Measurements from ENCODE around the gene RASA3. TPM values are rescaled to one million over a fixed set of nuclear protein-coding genes. Genes with fewer than 3 reads are reported as not detected.

RASA3 gene
- total RNA-seq, 1 experiment from 2014 or later = 18.6 TPM

- DNase-seq (ENCODE audit: low read depth, low spot score) (no peak), ATAC-seq (no peak)
- Histone ChIP-seq H3K79me2 (ENCODE audit: insufficient read depth, low read length) (no peaks in the 10 kb centered on the region), H3K27ac (ENCODE audit: low read depth, low read length) (no peak overlapping the region), H2AFZ (ENCODE audit: low read depth, low read length, poor library complexity, severe bottlenecking) (no peak overlapping the region), H3K9ac (ENCODE audit: low read length) (no peak overlapping the region), H3K4me2 (ENCODE audit: low read length) (no peak overlapping the region), H3K4me3 (replicated peaks in 1 of 2; ENCODE audit: low read depth in 1 of 2, low read length in 2 of 2) (no peak overlapping the region), H3K9me3 (ENCODE audit: control insufficient read depth in 1 of 2, insufficient read depth in 1 of 2, low read depth in 1 of 2, low read length in 2 of 2) (peaks cover 13 to 22% of the 10 kb centered on the region in 2 experiments; a peak in 3 of 4 replicates), H3K27me3 (ENCODE audit: insufficient read depth, low read length) (no peaks in the 10 kb centered on the region), H4K20me1 (ENCODE audit: insufficient read depth) (no peaks in the 10 kb centered on the region), H3K36me3 (ENCODE audit: control insufficient read depth in 1 of 2, insufficient read depth in 2 of 2, low read length in 2 of 2) (no peaks in the 10 kb centered on the region), H3K4me1 (ENCODE audit: control insufficient read depth in 1 of 2, insufficient read depth in 2 of 2, low read length in 2 of 2) (no peaks in the 10 kb centered on the region), H3K9me2 (ENCODE audit: insufficient read depth) (no peaks in the 10 kb centered on the region)
- BruUV-seq (replicated peaks) = no TSS peak
- intact Hi-C loops (cut with micrococcal nuclease) = no loop called here
- POLR2A ChIA-PET = no interaction called here
- RAD21 ChIA-PET (ENCODE audit: low non-redundant PET in 1 of 2, low total read pairs in 2 of 2, uncharacterized antibody in 2 of 2, unreplicated experiment in 2 of 2) = no interaction called here
- TF ChIP-seq EGR1 (IDR thresholded peaks at IDR 0.05; ENCODE audit: low read depth) = no peak
- no peak for TF ChIP-seq SRF (IDR thresholded peaks at IDR 0.05; ENCODE audit: low read depth)
- no peak for TF ChIP-seq ZFX (IDR thresholded peaks at IDR 0.05)
- no peak for TF ChIP-seq EZH2 (IDR thresholded peaks at IDR 0.05)
- TF ChIP-seq SIN3A (IDR thresholded peaks at IDR 0.05; ENCODE audit: low read depth) = no peak
- TF ChIP-seq POLR2AphosphoS5 (IDR thresholded peaks at IDR 0.05; ENCODE audit: low read depth, low read length) = no peak
- no peak for TF ChIP-seq CEBPB (IDR thresholded peaks at IDR 0.05; ENCODE audit: low read depth)
- no peak for TF ChIP-seq ZNF274 (IDR thresholded peaks at IDR 0.05; ENCODE audit: low read depth, low read length)
- no peak for TF ChIP-seq REST (IDR thresholded peaks at IDR 0.05; ENCODE audit: low read depth)
- no peak for TF ChIP-seq SP1 (IDR thresholded peaks at IDR 0.05; ENCODE audit: low read depth)
- no peak for TF ChIP-seq JUND (IDR thresholded peaks at IDR 0.05)
- TF ChIP-seq EZH2phosphoT487 (IDR thresholded peaks at IDR 0.05; ENCODE audit: borderline replicate concordance) = no peak
- no peak for TF ChIP-seq ZBTB33 (IDR thresholded peaks at IDR 0.05; ENCODE audit: extremely low read depth, insufficient replicate concordance, low read length)
- no peak for TF ChIP-seq RAD21 (IDR thresholded peaks at IDR 0.05; ENCODE audit: low read depth)
- no peak for TF ChIP-seq CTCF (IDR thresholded peaks at IDR 0.05 in 2 of 3, conservative IDR thresholded peaks at IDR 0.05 in 1 of 3; ENCODE audit: borderline replicate concordance in 1 of 3, insufficient read depth in 1 of 3, low read depth in 2 of 3, low read length in 2 of 3)
- no peak for TF ChIP-seq YY1 (IDR thresholded peaks at IDR 0.05; ENCODE audit: extremely low read depth, insufficient replicate concordance, low read depth, low read length)
- no peak for TF ChIP-seq POLR2A (IDR thresholded peaks at IDR 0.05; ENCODE audit: borderline replicate concordance, extremely low read depth, insufficient read depth, insufficient read length)
- TF ChIP-seq TCF7L2 (IDR thresholded peaks at IDR 0.05; ENCODE audit: borderline replicate concordance, extremely low read depth, insufficient read depth, insufficient read length) = no peak
- TF ChIP-seq ATF3 (IDR thresholded peaks at IDR 0.05) = no peak
- no peak for TF ChIP-seq MAX (IDR thresholded peaks at IDR 0.05)
- CTCF ChIA-PET = no interaction called here
Measured at GRCh38 chr13:113962386-113962785, 170.0 kb downstream of the RASA3 start.

All from HCT116 (cell line).